Trophoblast cell (in vitro differentiated cells and primary cell): ENCODE measurements around the gene WIPF2.

ENCODE experiments used
- DNase-seq, 2 donors: peaks; one replicate each; pipeline ENCODE4 v3.0.0-alpha.2; 2016
- H2AFZ ChIP-seq: 2 replicates; pipeline ENCODE4 v1.6.1; 2013; ENCODE audit warnings: low read length, moderate library complexity, mild to moderate bottlenecking; ENCODE audit not compliant: insufficient read depth, poor library complexity
- H2AK5ac ChIP-seq: 2 replicates; pipeline ENCODE4 v1.6.1; 2013; ENCODE audit warnings: mild to moderate bottlenecking, low read length
- H2BK120ac ChIP-seq: 2 replicates; pipeline ENCODE4 v1.6.1; 2013; ENCODE audit warnings: low read length, mild to moderate bottlenecking, moderate library complexity; ENCODE audit not compliant: insufficient read depth, poor library complexity
- H2BK12ac ChIP-seq: 2 replicates; pipeline ENCODE4 v1.6.1; 2013; ENCODE audit warnings: mild to moderate bottlenecking, low read length, moderate library complexity
- H2BK5ac ChIP-seq: 2 replicates; pipeline ENCODE4 v1.6.1; 2013; ENCODE audit warnings: low read length, low read depth, moderate library complexity, mild to moderate bottlenecking; ENCODE audit not compliant: poor library complexity
- H3K14ac ChIP-seq: 2 replicates; pipeline ENCODE4 v1.6.1; 2013; ENCODE audit warnings: mild to moderate bottlenecking, low read length
- H3K18ac ChIP-seq: 2 replicates; pipeline ENCODE4 v1.6.1; 2013; ENCODE audit warnings: mild to moderate bottlenecking, low read length
- H3K23ac ChIP-seq: 2 replicates; pipeline ENCODE4 v1.6.1; 2013; ENCODE audit warnings: low read length
- H3K27ac ChIP-seq: 2 replicates; pipeline ENCODE4 v1.5.1; 2013; ENCODE audit warnings: low read depth, mild to moderate bottlenecking, inconsistent platforms, low read length, moderate library complexity
- H3K27me3 ChIP-seq: 2 replicates; pipeline ENCODE4 v1.6.1; 2013; ENCODE audit warnings: inconsistent platforms, mild to moderate bottlenecking, low read length, moderate library complexity; ENCODE audit not compliant: insufficient read depth
- H3K36me3 ChIP-seq, 2 experiments: 1 replicate in 1 of 2; 2 replicates in 1 of 2; pipeline ENCODE4 v1.6.1; 2013; ENCODE audit warnings: low read length in 2 of 2, mild to moderate bottlenecking in 2 of 2, moderate library complexity in 1 of 2; ENCODE audit not compliant: insufficient read depth in 2 of 2, control insufficient read depth in 1 of 2
- H3K4ac ChIP-seq: 2 replicates; pipeline ENCODE4 v1.6.1; 2013; ENCODE audit warnings: low read depth, mild to moderate bottlenecking, low read length, moderate library complexity
- H3K4me1 ChIP-seq, 2 experiments: 1 replicate in 1 of 2; 2 replicates in 1 of 2; pipeline ENCODE4 v1.6.1; 2013; ENCODE audit warnings: low read length in 2 of 2, mild to moderate bottlenecking in 2 of 2, moderate library complexity in 1 of 2; ENCODE audit not compliant: insufficient read depth in 2 of 2, control insufficient read depth in 1 of 2
- H3K4me2 ChIP-seq: 2 replicates; pipeline ENCODE4 v1.6.1; 2013; ENCODE audit warnings: inconsistent platforms, mild to moderate bottlenecking, low read length, moderate library complexity
- H3K4me3 ChIP-seq: 2 replicates; pipeline ENCODE4 v1.5.1; 2013; ENCODE audit warnings: mild to moderate bottlenecking, low read depth, low read length, inconsistent platforms
- H3K79me1 ChIP-seq: one replicate; pipeline ENCODE4 v1.6.1; 2013; ENCODE audit warnings: low read length
- H3K79me2 ChIP-seq: 2 replicates; pipeline ENCODE4 v1.6.1; 2013; ENCODE audit warnings: low read length, mild to moderate bottlenecking; ENCODE audit not compliant: control insufficient read depth, insufficient read depth, poor library complexity
- H3K9ac ChIP-seq: 2 replicates; pipeline ENCODE4 v1.6.1; 2013; ENCODE audit warnings: mild to moderate bottlenecking, low read length
- H3K9me3 ChIP-seq: 2 replicates; pipeline ENCODE4 v1.6.1; 2013; ENCODE audit warnings: low read depth, mild to moderate bottlenecking, control low read depth, inconsistent platforms, low read length; ENCODE audit not compliant: insufficient read depth
- H4K12ac ChIP-seq: 2 replicates; pipeline ENCODE4 v1.6.1; 2013; ENCODE audit warnings: low read depth, mild to moderate bottlenecking, low read length, moderate library complexity
- H4K8ac ChIP-seq: 2 replicates; pipeline ENCODE4 v1.6.1; 2013; ENCODE audit warnings: low read depth, mild to moderate bottlenecking, low read length, moderate library complexity
- H4K91ac ChIP-seq: one replicate; pipeline ENCODE4 v1.6.1; 2013; ENCODE audit warnings: low read depth, mild to moderate bottlenecking, low read length, moderate library complexity
- WGBS: extraction: QIAGEN DNeasy Blood & Tissue Kit; methylation state at CpG from one replicate; pipeline ENCODE4 v1.1.7; 2013; ENCODE audit warnings: missing lambda C conversion rate; ENCODE audit not compliant: insufficient read length, insufficient coverage; ENCODE audit errors: extremely low coverage; 5-methylcytosine and 5-hydroxymethylcytosine counted together

Gene WIPF2

GRCh38 chr17:40284085-40284713 lies 65.1 kb downstream of the WIPF2 start:
- Histone ChIP-seq H3K9me3 (no peaks in the 10 kb centered on the region), H4K8ac (no peak overlapping the region), H2AFZ (no peak overlapping the region), H3K27ac (peak overlapping the region; percentile 89), H3K23ac (no peak overlapping the region), H3K27me3 (no peaks in the 10 kb centered on the region), H2AK5ac (no peak overlapping the region), H3K18ac (no peak overlapping the region), H3K4ac (no peak overlapping the region), H4K12ac (no peak overlapping the region), H3K4me1 (peaks cover 13 to 22% of the 10 kb centered on the region in 2 experiments), H3K79me1 (peaks cover 7% of the 10 kb centered on the region), H3K4me2 (peak overlapping the region; percentile 45), H4K91ac (no peak overlapping the region), H3K36me3 (peaks cover 8 to 16% of the 10 kb centered on the region in 2 experiments), H3K79me2 (peaks cover 3% of the 10 kb centered on the region), H3K14ac (no peak overlapping the region), H3K4me3 (no peak overlapping the region), H2BK5ac (peak overlapping the region; percentile 55), H3K9ac (no peak overlapping the region), H2BK120ac (no peak overlapping the region), H2BK12ac (no peak overlapping the region)
- peak; percentile 88 to 97 for DNase-seq
- WGBS = no CpG with 5 or more reads among the region's 2 CpGs

GRCh38 chr17:40286473-40286872 lies 67.4 kb downstream of the WIPF2 start:
- H3K36me3 ChIP-seq = peaks cover 2 to 10% of the 10 kb centered on the region in 2 experiments
- no peak overlapping the region for H3K14ac ChIP-seq
- H3K4me1 ChIP-seq = peaks cover 13 to 19% of the 10 kb centered on the region in 2 experiments
- H3K79me1 ChIP-seq = peaks cover 5% of the 10 kb centered on the region
- H4K8ac ChIP-seq = no peak overlapping the region
- H2BK120ac ChIP-seq = no peak overlapping the region
- H2BK5ac ChIP-seq = no peak overlapping the region
- no peak overlapping the region for H3K4me3 ChIP-seq
- no peak overlapping the region for H2AFZ ChIP-seq
- no peak overlapping the region for H3K4ac ChIP-seq
- no peak overlapping the region for H2BK12ac ChIP-seq
- no peak overlapping the region for H3K27ac ChIP-seq
- H3K18ac ChIP-seq = no peak overlapping the region
- WGBS = no CpG with 5 or more reads among the region's 2 CpGs
- peaks cover 3% of the 10 kb centered on the region for H3K79me2 ChIP-seq
- H3K9me3 ChIP-seq = no peaks in the 10 kb centered on the region
- H3K27me3 ChIP-seq = no peaks in the 10 kb centered on the region
- no peak overlapping the region for H2AK5ac ChIP-seq
- H3K4me2 ChIP-seq = no peak overlapping the region
- no peak for DNase-seq
- H4K12ac ChIP-seq = no peak overlapping the region
- no peak overlapping the region for H4K91ac ChIP-seq
- H3K23ac ChIP-seq = no peak overlapping the region
- no peak overlapping the region for H3K9ac ChIP-seq

- H2BK120ac ChIP-seq = no peak overlapping the region
- H3K14ac ChIP-seq = no peak overlapping the region
- DNase-seq = no peak
- H3K27me3 ChIP-seq = no peaks in the 10 kb centered on the region
- no peak overlapping the region for H4K91ac ChIP-seq
- H3K4me3 ChIP-seq = no peak overlapping the region
- H3K4me1 ChIP-seq = peaks cover 13 to 16% of the 10 kb centered on the region in 2 experiments
- WGBS = no CpG with 5 or more reads among the region's 4 CpGs
- no peak overlapping the region for H3K9ac ChIP-seq
- H4K12ac ChIP-seq = no peak overlapping the region
- peaks cover 5% of the 10 kb centered on the region for H3K79me1 ChIP-seq
- H3K4ac ChIP-seq = no peak overlapping the region
- H3K23ac ChIP-seq = no peak overlapping the region
- H3K79me2 ChIP-seq = peaks cover 3% of the 10 kb centered on the region
- H2BK12ac ChIP-seq = no peak overlapping the region
- H3K18ac ChIP-seq = no peak overlapping the region
- peaks cover 6 to 15% of the 10 kb centered on the region in 2 experiments for H3K36me3 ChIP-seq
- no peaks in the 10 kb centered on the region for H3K9me3 ChIP-seq
- H2BK5ac ChIP-seq = no peak overlapping the region
- peak overlapping the region; percentile 70 for H4K8ac ChIP-seq
- H2AK5ac ChIP-seq = no peak overlapping the region
- peak overlapping the region; percentile 11 for H2AFZ ChIP-seq
- H3K4me2 ChIP-seq = peak overlapping the region; percentile 50
- no peak overlapping the region for H3K27ac ChIP-seq
These were observed 68.0 kb downstream of the WIPF2 start for GRCh38 chr17:40287159-40287493.

DNA sequence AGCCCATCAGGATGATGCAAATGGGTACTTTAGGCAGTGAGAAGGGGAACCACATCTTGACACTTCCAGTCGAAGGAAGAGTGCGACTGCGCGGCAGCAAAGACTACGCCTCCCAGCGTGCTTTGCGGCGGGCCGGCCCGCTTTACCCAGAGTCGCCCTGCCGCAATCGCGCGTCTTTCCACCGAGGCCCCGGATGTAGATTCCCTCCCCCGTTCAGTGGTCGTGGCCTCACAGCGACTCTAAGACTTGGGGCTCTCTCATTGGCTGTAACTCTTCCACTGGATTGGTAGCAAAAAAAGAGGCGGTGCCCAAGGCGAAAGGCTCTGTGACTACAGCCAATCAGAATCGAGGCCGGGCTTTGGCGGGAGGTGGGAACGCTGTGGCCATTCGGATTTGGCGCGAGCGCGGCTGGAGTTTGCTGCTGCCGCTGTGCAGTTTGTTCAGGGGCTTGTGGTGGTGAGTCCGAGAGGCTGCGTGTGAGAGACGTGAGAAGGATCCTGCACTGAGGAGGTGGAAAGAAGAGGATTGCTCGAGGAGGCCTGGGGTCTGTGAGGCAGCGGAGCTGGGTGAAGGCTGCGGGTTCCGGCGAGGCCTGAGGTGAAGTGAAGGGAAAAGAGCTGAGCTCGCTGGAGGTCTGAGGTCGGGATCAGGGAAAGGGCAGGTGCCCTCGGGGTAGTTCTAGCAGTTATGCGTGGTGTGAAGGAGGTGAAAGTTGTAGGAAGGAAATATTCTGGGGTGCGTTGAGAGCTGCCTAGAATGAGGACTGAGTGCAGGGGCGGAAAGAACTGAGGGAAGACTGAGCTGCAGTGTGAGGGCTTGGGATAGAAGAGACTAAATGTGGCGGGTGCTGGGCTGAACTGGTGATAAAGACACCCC lies 68.6 kb downstream of the WIPF2 start, which contains the start of gene CDC6:
CDC6 (plus strand) TSS at position 386 of the 876 bp plus-strand sequence. CDS start 1,542 bp downstream, outside the sequence.
- Histone ChIP-seq H3K23ac (no peak within 1 kb of the TSS), H3K4ac (peak within 1 kb of the TSS; percentile 59), H3K4me2 (peak within 1 kb of the TSS; percentile 62), H3K36me3 (peaks cover 8 to 15% of the 10 kb centered on the region in 2 experiments), H2BK12ac (no peak within 1 kb of the TSS), H2BK120ac (no peak within 1 kb of the TSS), H4K8ac (peak within 1 kb of the TSS; percentile 70), H3K14ac (peak within 1 kb of the TSS; percentile 15), H3K79me2 (peaks cover 3% of the 10 kb centered on the region), H2AFZ (peak within 1 kb of the TSS; percentile 53), H3K27me3 (no peaks in the 10 kb centered on the region), H3K4me1 (peaks cover 13 to 16% of the 10 kb centered on the region in 2 experiments), H2BK5ac (peak within 1 kb of the TSS; percentile 15), H3K18ac (no peak within 1 kb of the TSS), H3K4me3 (peak within 1 kb of the TSS; percentile 79), H3K9ac (peak within 1 kb of the TSS; percentile 57), H3K79me1 (peaks cover 5% of the 10 kb centered on the region), H4K12ac (peak within 1 kb of the TSS; percentile 3), H3K27ac (peak within 1 kb of the TSS; percentile 9), H4K91ac (no peak within 1 kb of the TSS), H2AK5ac (no peak within 1 kb of the TSS), H3K9me3 (no peaks in the 10 kb centered on the region)
- peak; percentile 99 to 100 for DNase-seq
- WGBS = no CpG with 5 or more reads among the region's 47 CpGs
